Measurements from ENCODE around the gene CTBP2. TPM values are rescaled to one million over a fixed set of nuclear protein-coding genes. Genes with fewer than 3 reads are reported as not detected.
A peak's percentile ranks its signal among the peaks of the same experiment; 100 is the strongest.

CTBP2 gene
- total RNA-seq, 3 donors from 2014 or later: 53.1 to 91.2 (median 65.9) TPM

- intact Hi-C loops (cut with DNase I; ENCODE audit: low total_unique reads): no loop called here
- Histone ChIP-seq H3K4me1 (peaks cover 4 to 6% of the 10 kb centered on the region in 2 donors), H3K4me3 (peak overlapping the region in 1 of 3 donors; percentile 15), H3K36me3 (no peaks in the 10 kb centered on the region), H3K27me3 (no peaks in the 10 kb centered on the region), H3K27ac (peak overlapping the region; percentile 22 to 76), H3K9me3 (no peaks in the 10 kb centered on the region)
- DNase-seq (ENCODE audit: low spot score in 2 of 2): no peak
- TF ChIP-seq POLR2A (IDR thresholded peaks at IDR 0.05) (no peak), CTCF (IDR thresholded peaks at IDR 0.05) (no peak)
Observed at GRCh38 chr10:124942317-124943169, 217.8 kb downstream of the CTBP2 start.

DNA sequence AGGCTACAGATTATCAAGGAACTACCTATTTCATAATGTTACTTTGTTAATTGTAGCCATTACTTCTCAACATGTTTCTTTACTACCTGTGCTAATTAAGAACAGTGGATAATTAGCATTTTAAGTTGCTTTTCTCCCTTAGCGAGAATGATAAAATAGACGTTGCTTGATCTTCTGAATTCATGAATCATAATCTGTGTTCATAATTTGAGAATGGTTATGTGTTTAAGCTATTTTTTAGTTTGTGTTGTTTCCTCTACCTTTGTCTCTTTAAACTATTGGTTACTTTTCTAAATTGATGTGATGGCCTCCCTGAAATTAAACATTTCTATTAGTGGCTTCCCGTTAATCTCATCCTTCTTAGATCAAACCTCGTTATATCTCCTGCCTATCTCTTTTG lies 218.5 kb downstream of the CTBP2 start, which contains the start of gene ZRANB1:
TSS of gene ZRANB1 (plus strand) at position 301 of the 400 bp plus-strand sequence. CDS start 371 bp downstream, outside the sequence.
- H3K27me3 ChIP-seq: no peaks in the 10 kb centered on the region
- peak within 1 kb of the TSS; percentile 22 to 76 for H3K27ac ChIP-seq
- no peaks in the 10 kb centered on the region for H3K9me3 ChIP-seq
- H3K36me3 ChIP-seq: no peaks in the 10 kb centered on the region
- H3K4me1 ChIP-seq: peaks cover 4 to 6% of the 10 kb centered on the region in 2 donors
- peak within 1 kb of the TSS in 1 of 3 donors; percentile 15 for H3K4me3 ChIP-seq
- no peak for DNase-seq (ENCODE audit: low spot score in 2 of 2)
- intact Hi-C loops (cut with DNase I; ENCODE audit: low total_unique reads): no loop called here
- TF ChIP-seq CTCF (IDR thresholded peaks at IDR 0.05): no peak
- no peak for TF ChIP-seq POLR2A (IDR thresholded peaks at IDR 0.05)
- no peak for TF ChIP-seq POLR2AphosphoS5 (IDR thresholded peaks at IDR 0.05)

DNA sequence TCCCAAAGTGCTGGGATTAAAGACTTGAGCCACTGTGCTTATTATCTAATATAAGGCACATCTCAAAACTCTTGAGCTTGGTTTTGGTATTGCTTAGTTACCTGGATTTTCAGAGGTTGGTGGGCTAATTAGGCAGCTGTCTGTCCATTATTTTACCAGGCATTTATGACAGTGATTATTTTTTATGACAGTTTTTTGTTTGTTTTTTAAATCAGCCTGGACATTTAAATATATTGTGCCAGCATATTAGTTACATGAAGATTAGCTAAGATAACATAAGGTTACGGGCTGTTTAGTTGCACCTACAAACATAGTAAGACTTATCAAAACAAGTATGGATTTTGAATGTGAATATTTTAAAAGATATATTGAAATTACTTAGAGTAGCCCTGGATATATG lies 221.1 kb downstream of the CTBP2 start:
- intact Hi-C loops (cut with DNase I; ENCODE audit: low total_unique reads): no loop called here
- Histone ChIP-seq H3K9me3 (no peaks in the 10 kb centered on the region), H3K36me3 (no peaks in the 10 kb centered on the region), H3K4me1 (peaks cover 0 to 6% of the 10 kb centered on the region in 2 donors), H3K27me3 (no peaks in the 10 kb centered on the region), H3K27ac (no peak overlapping the region), H3K4me3 (no peak overlapping the region)
- TF ChIP-seq POLR2AphosphoS5 (IDR thresholded peaks at IDR 0.05) (no peak), POLR2A (IDR thresholded peaks at IDR 0.05) (no peak), CTCF (IDR thresholded peaks at IDR 0.05) (no peak)
- DNase-seq (ENCODE audit: low spot score in 2 of 2): no peak

DNA sequence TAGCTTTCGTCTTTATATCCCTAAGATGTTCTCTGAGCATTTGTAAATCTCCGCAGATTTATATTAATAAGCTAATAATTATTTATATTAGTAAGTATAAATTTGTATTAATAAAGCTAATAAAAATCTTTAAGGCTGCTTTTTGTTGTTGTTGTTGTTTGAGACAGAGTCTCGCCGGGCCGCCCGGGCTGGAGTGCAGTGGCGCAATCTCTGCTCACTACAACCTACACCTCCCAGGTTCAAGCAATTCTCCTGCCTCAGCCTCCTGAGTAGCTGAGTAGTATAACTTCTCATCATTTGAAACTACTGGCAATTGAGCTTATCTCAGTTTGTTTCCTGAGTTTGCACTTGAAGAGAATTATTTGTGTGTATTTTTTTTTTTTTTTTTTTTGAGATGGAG lies 223.6 kb downstream of the CTBP2 start:
- Histone ChIP-seq H3K9me3 (no peaks in the 10 kb centered on the region), H3K27me3 (no peaks in the 10 kb centered on the region), H3K4me1 (no peaks in the 10 kb centered on the region), H3K27ac (no peak overlapping the region), H3K4me3 (no peak overlapping the region), H3K36me3 (no peaks in the 10 kb centered on the region)
- intact Hi-C loops (cut with DNase I; ENCODE audit: low total_unique reads): no loop called here
- no peak for TF ChIP-seq CTCF (IDR thresholded peaks at IDR 0.05)
- TF ChIP-seq POLR2A (IDR thresholded peaks at IDR 0.05): no peak
- no peak for TF ChIP-seq POLR2AphosphoS5 (IDR thresholded peaks at IDR 0.05)
- no peak for DNase-seq (ENCODE audit: low spot score in 2 of 2)

- H3K27me3 ChIP-seq: no peaks in the 10 kb centered on the region
- no peak for DNase-seq (ENCODE audit: low spot score in 2 of 2)
- intact Hi-C loops (cut with DNase I; ENCODE audit: low total_unique reads): no loop called here
- H3K36me3 ChIP-seq: no peaks in the 10 kb centered on the region
- no peak overlapping the region for H3K27ac ChIP-seq
- TF ChIP-seq POLR2A (IDR thresholded peaks at IDR 0.05) (no peak), CTCF (IDR thresholded peaks at IDR 0.05) (no peak), POLR2AphosphoS5 (IDR thresholded peaks at IDR 0.05) (no peak)
- H3K4me3 ChIP-seq: no peak overlapping the region
- H3K9me3 ChIP-seq: no peaks in the 10 kb centered on the region
- no peaks in the 10 kb centered on the region for H3K4me1 ChIP-seq
Observed at GRCh38 chr10:124935946-124936345, 224.4 kb downstream of the CTBP2 start.

Data from breast epithelium (tissue), 4 donors.